Skeletal muscle tissue (tissue), 4 donors: Measurements from ENCODE around the gene PPP1R9B. TPM values are rescaled to one million over a fixed set of nuclear protein-coding genes. Genes with fewer than 3 reads are reported as not detected.

Source experiments
- H3K27ac ChIP-seq: one replicate; pipeline ENCODE4 v1.7.0; 2013; ENCODE audit warnings: mild to moderate bottlenecking, low read depth, low read length, inconsistent platforms
- H3K27me3 ChIP-seq, 3 donors: one replicate each; pipeline ENCODE4 v1.7.0; 2013; ENCODE audit warnings: low read length in 3 of 3; ENCODE audit not compliant: control insufficient read depth in 3 of 3, insufficient read depth in 3 of 3
- H3K36me3 ChIP-seq, 3 donors: one replicate each; pipeline ENCODE4 v1.7.0; 2013; ENCODE audit warnings: low read length in 3 of 3; ENCODE audit not compliant: control insufficient read depth in 3 of 3, insufficient read depth in 3 of 3
- H3K4me1 ChIP-seq, 3 donors: one replicate each; pipeline ENCODE4 v1.7.0; 2013; ENCODE audit warnings: low read length in 3 of 3, mild to moderate bottlenecking in 3 of 3; ENCODE audit not compliant: control insufficient read depth in 3 of 3, insufficient read depth in 3 of 3
- H3K4me3 ChIP-seq, 3 donors: one replicate each; pipeline ENCODE4 v1.7.0; 2013; ENCODE audit warnings: low read length in 3 of 3
- H3K9ac ChIP-seq, 3 donors: one replicate each; pipeline ENCODE4 v1.7.0; 2013; ENCODE audit warnings: low read length in 3 of 3, mild to moderate bottlenecking in 3 of 3, moderate library complexity in 2 of 3, low read depth in 1 of 3
- H3K9me3 ChIP-seq, 3 donors: one replicate each; pipeline ENCODE4 v1.7.0; 2013; ENCODE audit warnings: low read length in 3 of 3; ENCODE audit not compliant: control insufficient read depth in 3 of 3
- total RNA-seq: library from RNA; depleted of rRNA; stranded (reverse); fragments of >200 nt; gene quantifications from one replicate; pipeline ENCODE4 v1.2.3, GENCODE V29; 2014
- donor health status: Osteomylitis.

The PPP1R9B gene
- total RNA-seq, 1 donor from 2014 or later, result 19.3 TPM

DNA sequence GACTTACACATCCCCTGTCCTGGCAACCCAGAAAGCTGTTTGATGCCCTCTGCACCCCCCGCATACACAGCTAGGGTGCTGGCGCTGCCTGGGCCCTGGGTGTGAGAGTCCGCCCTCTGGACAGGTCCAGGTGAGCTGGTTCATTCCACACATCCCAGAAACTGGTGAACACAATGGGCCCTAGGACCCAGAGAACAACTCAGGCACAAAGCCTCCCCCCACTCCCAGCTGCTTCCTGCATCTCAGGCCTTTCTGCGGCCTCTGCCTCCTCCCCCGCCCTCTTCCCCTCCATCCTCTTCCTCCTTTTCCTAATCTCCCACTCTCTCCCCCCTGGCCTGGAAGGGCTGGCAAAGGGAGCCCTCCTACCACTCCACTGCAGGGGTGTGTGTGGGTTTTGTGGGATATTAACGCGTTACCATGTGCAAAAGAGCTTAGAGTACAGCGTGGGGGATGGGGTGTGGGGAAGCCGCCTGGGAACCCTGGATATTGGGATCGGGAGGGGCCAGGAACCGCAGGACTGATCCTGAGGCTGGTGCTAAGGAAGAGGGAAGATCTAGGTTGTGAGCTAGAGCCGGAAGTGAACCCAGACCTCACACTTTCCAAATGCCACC lies 1.6 kb upstream of the PPP1R9B start:
- H3K36me3 ChIP-seq, result no peaks in the 10 kb centered on the region
- H3K9me3 ChIP-seq, result no peaks in the 10 kb centered on the region
- peak overlapping the region; percentile 43 to 83 (median 50) for H3K9ac ChIP-seq
- peak overlapping the region; percentile 62 to 84 (median 80) for H3K4me3 ChIP-seq
- peak overlapping the region; percentile 84 for H3K27ac ChIP-seq
- H3K4me1 ChIP-seq, result peaks cover 60 to 70% (median 61%) of the 10 kb centered on the region in 3 donors
- no peaks in the 10 kb centered on the region for H3K27me3 ChIP-seq

DNA sequence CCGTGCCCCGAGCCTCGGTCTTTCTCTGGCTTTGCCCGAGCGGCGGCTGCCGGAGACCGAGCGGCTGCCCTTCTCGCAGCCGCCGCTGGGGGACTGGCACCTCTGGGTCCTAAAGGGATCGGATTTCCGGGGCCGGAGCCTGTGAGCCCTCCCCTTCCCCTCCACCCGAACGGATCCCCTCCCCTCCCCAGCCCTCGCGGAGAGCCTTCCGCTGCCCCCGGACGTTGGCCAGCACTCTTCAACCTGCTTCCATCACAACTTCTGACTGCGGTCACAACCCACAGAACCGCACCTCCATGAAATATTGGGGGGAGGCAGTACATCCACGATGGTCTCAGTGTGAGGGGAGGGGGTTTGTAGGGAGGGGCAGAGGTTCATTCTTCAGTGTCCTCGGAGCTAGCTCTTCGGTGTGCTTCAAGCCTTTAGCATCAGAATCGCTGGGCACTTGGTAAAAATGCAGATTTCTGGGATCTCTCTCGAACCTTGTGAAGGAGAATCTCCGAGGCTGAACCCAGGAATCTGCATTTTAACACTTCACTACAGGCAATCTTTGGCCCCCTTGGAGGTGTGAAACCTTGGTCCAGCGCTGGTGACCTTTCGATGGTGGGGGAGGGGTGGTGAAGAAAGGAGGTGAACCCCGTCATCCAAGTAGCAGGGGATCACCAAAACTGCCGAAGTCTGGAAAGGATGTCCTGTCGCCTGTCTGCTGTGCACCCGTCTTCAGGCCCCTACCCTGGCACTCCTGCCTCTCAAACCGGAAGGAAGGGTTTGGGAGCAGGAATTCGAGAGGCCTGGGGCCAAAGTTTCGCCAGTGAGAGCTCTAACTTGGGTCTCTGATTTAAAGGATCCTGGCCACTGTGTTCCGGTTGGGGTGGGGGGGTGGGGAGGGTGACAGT lies 812 bp upstream of the PPP1R9B start:
- H3K36me3 ChIP-seq, result no peaks in the 10 kb centered on the region
- H3K9ac ChIP-seq, result peak overlapping the region; percentile 76 to 83 (median 79)
- H3K27ac ChIP-seq, result peak overlapping the region; percentile 84
- peaks cover 67 to 77% (median 68%) of the 10 kb centered on the region in 3 donors for H3K4me1 ChIP-seq
- peak overlapping the region; percentile 77 to 84 (median 80) for H3K4me3 ChIP-seq
- H3K27me3 ChIP-seq, result no peaks in the 10 kb centered on the region
- no peaks in the 10 kb centered on the region for H3K9me3 ChIP-seq

DNA sequence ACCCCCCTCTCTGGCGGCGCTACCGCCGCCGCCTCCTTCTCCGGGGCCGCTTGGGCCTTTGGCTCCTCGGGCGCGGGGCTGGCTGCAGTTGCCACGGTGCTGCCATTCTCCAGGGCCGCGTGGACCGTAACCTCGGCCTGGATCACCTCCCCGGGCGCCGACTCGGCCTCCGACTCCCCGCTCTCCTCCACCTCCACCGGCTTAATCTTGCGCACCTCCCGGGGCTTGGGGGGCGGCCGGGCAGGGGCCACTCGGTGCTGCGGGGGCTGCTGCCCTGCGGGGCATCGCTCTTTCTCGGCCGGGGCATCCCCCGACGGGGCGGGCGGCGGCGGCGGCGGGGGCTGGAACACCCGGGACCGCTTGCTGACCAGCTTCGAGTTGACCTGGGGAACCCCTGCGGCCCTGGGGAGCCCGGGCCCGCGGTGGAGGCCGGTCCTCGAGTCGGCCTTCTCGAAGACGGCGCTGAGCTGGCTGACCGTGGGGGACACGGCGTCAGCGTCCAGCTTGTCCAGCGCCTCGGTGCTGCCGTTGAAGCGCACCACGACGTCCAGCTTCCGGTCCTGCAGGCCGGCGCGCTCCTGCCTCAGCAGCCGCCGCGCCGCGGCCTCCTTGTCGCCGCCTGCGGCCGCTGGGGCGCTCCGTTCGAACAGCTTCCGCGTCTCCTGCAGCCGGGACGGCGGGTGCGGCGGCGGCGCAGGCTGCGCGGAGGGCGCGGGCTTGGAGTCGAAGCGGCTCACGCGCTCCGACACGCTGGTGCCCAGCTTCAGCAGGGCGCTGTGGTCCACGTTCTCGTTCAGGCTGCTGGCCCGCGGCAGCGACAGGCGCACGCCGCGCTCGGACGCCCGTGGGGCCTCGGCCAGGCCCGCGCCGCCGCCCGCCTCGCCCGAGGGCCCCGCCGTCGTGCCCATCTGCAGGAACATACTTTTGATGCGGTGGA lies 792 bp downstream of the PPP1R9B start:
- peak overlapping the region; percentile 57 to 87 (median 82) for H3K9ac ChIP-seq
- H3K4me1 ChIP-seq, result peaks cover 72 to 83% (median 75%) of the 10 kb centered on the region in 3 donors
- peak overlapping the region; percentile 51 to 75 (median 69) for H3K4me3 ChIP-seq
- H3K9me3 ChIP-seq, result no peaks in the 10 kb centered on the region
- peak overlapping the region; percentile 84 for H3K27ac ChIP-seq
- no peaks in the 10 kb centered on the region for H3K27me3 ChIP-seq
- peaks cover 0 to 7% (median 5%) of the 10 kb centered on the region in 3 donors for H3K36me3 ChIP-seq

DNA sequence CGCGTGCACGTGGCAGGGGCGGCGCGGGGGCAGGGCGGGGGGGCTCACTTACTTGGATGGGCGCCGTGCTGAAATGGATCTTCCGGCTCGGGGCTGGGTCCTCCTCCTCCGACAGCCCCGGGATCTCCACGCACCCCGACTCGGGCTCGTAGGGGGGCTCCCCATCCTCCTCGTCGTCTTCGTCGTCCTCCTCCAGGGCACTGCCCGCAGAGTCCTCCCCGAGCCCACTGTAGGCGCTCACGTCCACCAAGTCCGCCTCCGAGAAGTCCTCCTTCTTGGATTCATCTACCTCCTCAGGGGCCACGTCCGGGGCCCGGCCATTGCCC lies 1.4 kb downstream of the PPP1R9B start:
- Histone ChIP-seq H3K27me3 (no peaks in the 10 kb centered on the region), H3K9ac (peak overlapping the region; percentile 57 to 87 (median 59)), H3K36me3 (peaks cover 0 to 13% (median 11%) of the 10 kb centered on the region in 3 donors), H3K4me1 (peaks cover 68 to 82% (median 72%) of the 10 kb centered on the region in 3 donors), H3K27ac (peak overlapping the region; percentile 60), H3K9me3 (no peaks in the 10 kb centered on the region), H3K4me3 (peak overlapping the region; percentile 48 to 75 (median 69))

DNA sequence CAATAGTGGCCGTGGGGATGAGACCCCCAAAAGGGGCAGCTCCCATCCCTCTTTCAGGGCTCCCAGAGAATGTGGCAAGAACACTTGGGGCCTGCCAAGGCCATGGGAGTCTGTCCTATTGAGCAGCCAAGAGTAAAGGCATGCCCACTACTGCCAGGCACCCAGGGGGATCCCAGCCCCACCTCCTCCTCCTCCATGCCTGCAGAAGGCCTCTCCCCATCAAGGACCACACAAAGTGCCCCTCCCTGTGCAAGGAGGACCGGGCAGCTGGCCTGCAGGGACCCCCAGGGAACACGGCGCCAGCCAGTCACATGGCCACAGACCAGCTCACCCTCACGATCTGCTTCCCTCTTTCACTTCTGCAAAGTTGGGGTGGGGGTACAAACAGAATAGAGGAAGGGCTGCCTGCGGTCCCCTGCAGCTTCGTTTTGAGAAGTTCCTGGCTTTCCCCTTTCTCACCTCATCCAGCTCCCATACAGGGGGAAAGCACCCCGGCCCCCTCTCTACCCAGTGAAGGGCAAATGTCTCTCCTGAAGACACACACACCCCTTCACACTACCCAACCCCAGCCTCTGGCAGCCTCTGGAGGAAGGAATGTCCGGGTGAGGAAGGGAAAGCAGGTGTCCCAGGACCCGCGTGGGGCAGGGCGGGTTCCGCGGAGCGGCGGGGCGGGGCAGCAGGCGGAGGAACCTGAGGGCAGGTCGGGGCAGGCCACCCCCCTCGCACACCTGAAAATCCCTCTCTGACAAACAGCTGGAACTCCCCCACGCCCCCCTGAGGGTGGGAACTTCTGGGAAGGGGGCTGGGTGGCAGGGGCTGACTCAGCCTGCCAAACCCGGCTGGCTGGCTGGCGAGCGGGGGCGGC lies 2.0 kb downstream of the PPP1R9B start:
- Histone ChIP-seq H3K9ac (peak overlapping the region; percentile 63 to 84 (median 81)), H3K4me3 (peak overlapping the region; percentile 69 to 81 (median 76)), H3K27me3 (no peaks in the 10 kb centered on the region), H3K4me1 (peaks cover 62 to 78% (median 66%) of the 10 kb centered on the region in 3 donors), H3K27ac (peak overlapping the region; percentile 81), H3K36me3 (peaks cover 4 to 19% (median 17%) of the 10 kb centered on the region in 3 donors), H3K9me3 (no peaks in the 10 kb centered on the region)

DNA sequence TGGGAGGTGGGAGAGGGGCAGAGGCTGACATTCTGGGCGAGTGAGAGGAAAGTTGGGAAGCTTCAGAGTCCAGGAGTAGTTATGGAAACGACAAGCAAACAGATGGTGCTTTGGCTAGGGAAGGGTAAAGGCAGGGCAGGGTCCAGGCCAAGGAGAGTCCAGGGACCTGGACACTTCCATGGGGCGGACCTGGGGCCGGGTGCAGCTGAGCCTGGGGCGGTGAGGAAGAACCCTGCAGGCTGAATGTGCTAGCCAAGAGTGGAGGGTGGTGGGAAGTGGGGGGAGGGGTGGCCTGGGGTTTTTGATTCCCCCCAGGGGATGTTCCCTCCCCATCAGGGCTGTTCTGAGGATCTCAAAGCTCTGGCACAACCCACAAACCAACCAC lies 2.6 kb downstream of the PPP1R9B start:
- Histone ChIP-seq H3K27ac (peak overlapping the region; percentile 81), H3K4me3 (peak overlapping the region; percentile 69 to 81 (median 76)), H3K9me3 (no peaks in the 10 kb centered on the region), H3K9ac (peak overlapping the region; percentile 69 to 84 (median 81)), H3K27me3 (no peaks in the 10 kb centered on the region), H3K4me1 (peaks cover 59 to 72% (median 61%) of the 10 kb centered on the region in 3 donors), H3K36me3 (peaks cover 7 to 24% (median 22%) of the 10 kb centered on the region in 3 donors)

DNA sequence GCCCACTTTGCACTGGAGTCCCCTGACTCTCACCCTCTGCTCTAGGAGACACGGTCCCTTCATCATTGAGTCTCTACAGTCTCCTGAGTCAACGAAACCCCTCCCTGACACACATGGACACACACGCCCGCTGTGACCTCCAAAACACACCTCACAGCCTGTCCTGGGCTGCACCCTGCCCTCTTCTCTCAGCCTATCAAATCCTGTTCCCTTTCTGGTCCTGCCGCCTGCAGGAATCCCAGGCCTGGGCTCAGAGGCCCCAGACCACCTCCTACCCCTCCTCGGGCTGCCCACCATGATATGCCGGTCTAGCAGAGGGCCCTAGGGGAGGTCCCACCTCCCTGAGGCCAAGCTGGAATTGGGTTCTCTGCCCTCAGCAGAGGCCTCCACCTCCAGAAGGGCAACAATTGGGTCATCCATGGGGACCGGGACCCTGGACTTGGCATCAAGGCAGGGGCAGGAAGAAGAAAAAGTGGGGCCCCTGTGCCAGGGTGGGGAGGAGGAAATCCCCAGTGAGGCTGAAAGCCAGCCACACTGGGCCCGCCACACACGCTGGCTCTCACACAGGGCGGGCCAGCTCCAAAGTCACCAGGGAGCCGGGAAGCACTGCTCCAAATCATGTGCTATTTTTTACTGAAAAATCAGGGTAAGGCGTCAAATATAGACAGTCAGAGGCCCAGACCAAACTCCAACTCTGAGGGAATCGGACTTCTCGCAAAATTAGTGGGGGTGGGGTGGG lies 3.4 kb downstream of the PPP1R9B start:
- Histone ChIP-seq H3K4me3 (peak overlapping the region; percentile 69 to 81 (median 76)), H3K27ac (peak overlapping the region; percentile 81), H3K4me1 (peaks cover 57 to 68% (median 61%) of the 10 kb centered on the region in 3 donors), H3K36me3 (peaks cover 14 to 32% (median 28%) of the 10 kb centered on the region in 3 donors), H3K27me3 (no peaks in the 10 kb centered on the region), H3K9me3 (no peaks in the 10 kb centered on the region), H3K9ac (peak overlapping the region; percentile 69 to 84 (median 81))

DNA sequence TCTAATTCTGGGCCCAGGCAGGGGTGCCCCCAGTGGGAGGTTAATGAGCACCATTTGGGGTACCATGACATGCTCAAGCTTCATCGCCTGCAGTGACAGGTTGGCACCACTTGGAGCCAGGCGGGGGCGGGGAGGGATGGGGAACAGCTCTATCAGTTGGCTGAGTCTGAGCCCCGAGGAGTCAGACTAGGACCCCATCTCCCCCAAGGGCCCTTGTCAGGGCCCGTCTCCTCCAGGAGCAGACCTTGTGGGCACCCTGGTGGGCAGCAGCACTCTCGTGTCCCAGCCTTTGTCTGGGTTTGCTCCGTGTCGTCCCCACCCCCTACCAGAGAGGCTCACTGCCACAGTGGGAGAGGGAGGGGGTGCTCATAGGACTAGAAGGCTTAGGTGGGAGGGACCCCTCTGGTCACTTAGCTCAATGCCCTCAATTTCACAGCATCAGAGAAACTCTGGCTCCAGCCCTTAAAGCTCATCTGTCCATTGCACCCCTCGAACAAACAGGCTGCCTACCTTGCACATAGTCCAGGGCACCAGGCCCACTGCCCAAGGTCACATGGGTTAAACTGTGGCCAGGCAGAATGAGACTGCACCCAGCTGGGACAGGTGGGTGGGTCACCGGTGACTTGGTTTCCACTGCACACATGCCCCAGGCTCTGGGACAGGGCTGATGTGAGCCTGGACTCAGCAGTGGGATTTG lies 4.1 kb downstream of the PPP1R9B start:
- H3K27me3 ChIP-seq, result no peaks in the 10 kb centered on the region
- peaks cover 20 to 37% (median 34%) of the 10 kb centered on the region in 3 donors for H3K36me3 ChIP-seq
- peak overlapping the region; percentile 81 for H3K27ac ChIP-seq
- H3K4me3 ChIP-seq, result peak overlapping the region; percentile 69 to 81 (median 76)
- no peaks in the 10 kb centered on the region for H3K9me3 ChIP-seq
- H3K9ac ChIP-seq, result peak overlapping the region; percentile 69 to 84 (median 81)
- peaks cover 51 to 67% (median 57%) of the 10 kb centered on the region in 3 donors for H3K4me1 ChIP-seq
